IMR-90 (cell line): ENCODE measurements around the gene PLCD1. TPM values are rescaled to one million over a fixed set of nuclear protein-coding genes. Genes with fewer than 3 reads are reported as not detected.

Source experiments
- ATAC-seq: fragments of 200-7000 bp; cut with Tn5 transposase; 2 replicates; pipeline ENCODE4 v1.9.1; 2020; ENCODE audit warnings: low read depth, mild to moderate bottlenecking, moderate library complexity
- BruUV-seq: library from RNA; stranded (reverse); fragments of 400-500 nt; replicated peaks from 2 replicates; lab custom pipeline; 2021; lab: Mats Ljungman, UMichigan
- CTCF ChIA-PET: fragments of 300-600 bp; formaldehyde crosslinking; extraction: SDS; loops from one replicate; lab custom pipeline; 2021; ENCODE audit warnings: antibody characterized with exemption; lab: Yijun Ruan, JAX
- POLR2A ChIA-PET: fragments of 300-600 bp; sonication (Branson Sonifier 250); formaldehyde crosslinking; loops from one replicate; lab custom pipeline; 2022; ENCODE audit warnings: antibody characterized with exemption; ENCODE audit not compliant: unreplicated experiment; lab: Charles Lee
- DNase-seq: peaks from one replicate; pipeline ENCODE4 v3.0.0; 2013
- H2AFZ ChIP-seq: replicated peaks from 2 replicates; pipeline ENCODE3; 2013; ENCODE audit warnings: low read length, mild to moderate bottlenecking; ENCODE audit not compliant: poor library complexity
- H2AK5ac ChIP-seq: 2 replicates; pipeline ENCODE4 v1.6.1; 2013; ENCODE audit warnings: low read depth, low read length, inconsistent platforms
- H2AK9ac ChIP-seq: replicated peaks from 2 replicates; pipeline ENCODE3; 2013; ENCODE audit warnings: mild to moderate bottlenecking, low read depth, low read length, moderate library complexity; ENCODE audit not compliant: poor library complexity
- H2BK120ac ChIP-seq: 2 replicates; pipeline ENCODE4 v1.6.1; 2013; ENCODE audit warnings: low read depth, low read length, inconsistent platforms
- H2BK15ac ChIP-seq: 3 replicates; pipeline ENCODE4 v1.6.1; 2013; ENCODE audit warnings: low read depth, low read length, inconsistent platforms
- H2BK20ac ChIP-seq: 2 replicates; pipeline ENCODE4 v1.6.1; 2013; ENCODE audit warnings: low read depth, mild to moderate bottlenecking, inconsistent platforms, low read length, moderate library complexity
- H2BK5ac ChIP-seq: 2 replicates; pipeline ENCODE4 v1.6.1; 2013; ENCODE audit warnings: mild to moderate bottlenecking, low read depth, low read length, inconsistent platforms; ENCODE audit not compliant: poor library complexity, severe bottlenecking
- H3K14ac ChIP-seq: replicated peaks from 2 replicates; pipeline ENCODE4 v1.6.1; 2013; ENCODE audit warnings: low read depth, low read length, inconsistent platforms
- H3K18ac ChIP-seq: 2 replicates; pipeline ENCODE4 v1.6.1; 2013; ENCODE audit warnings: low read depth, low read length, control low read depth
- H3K23ac ChIP-seq: 2 replicates; pipeline ENCODE4 v1.6.1; 2013; ENCODE audit warnings: low read depth, low read length, inconsistent platforms
- H3K27ac ChIP-seq: 2 replicates; pipeline ENCODE4 v1.5.1; 2013; ENCODE audit warnings: mild to moderate bottlenecking, control low read depth, low read length; ENCODE audit not compliant: insufficient read depth
- H3K27me3 ChIP-seq: 2 replicates; pipeline ENCODE4 v1.6.1; 2013; ENCODE audit warnings: low read length; ENCODE audit not compliant: control insufficient read depth, insufficient read depth
- H3K36me3 ChIP-seq: 2 replicates; pipeline ENCODE4 v1.6.1; 2013; ENCODE audit warnings: low read length, mixed read lengths; ENCODE audit not compliant: control insufficient read depth, insufficient read depth
- H3K4ac ChIP-seq: 2 replicates; pipeline ENCODE4 v1.6.1; 2013; ENCODE audit warnings: low read depth, low read length, inconsistent platforms
- H3K4me1 ChIP-seq: 2 replicates; pipeline ENCODE4 v1.6.1; 2013; ENCODE audit warnings: low read length, mixed read lengths; ENCODE audit not compliant: control insufficient read depth, insufficient read depth
- H3K4me2 ChIP-seq: 2 replicates; pipeline ENCODE4 v1.6.1; 2013; ENCODE audit warnings: low read depth, mild to moderate bottlenecking, control low read depth, low read length, moderate library complexity
- H3K4me3 ChIP-seq: 2 replicates; pipeline ENCODE4 v1.5.1; 2013; ENCODE audit warnings: low read depth, mild to moderate bottlenecking, control low read depth, low read length, moderate library complexity; ENCODE audit not compliant: insufficient read depth
- H3K56ac ChIP-seq: 2 replicates; pipeline ENCODE4 v1.6.1; 2013; ENCODE audit warnings: low read length, inconsistent platforms; ENCODE audit not compliant: insufficient read depth; ENCODE audit errors: extremely low read depth
- H3K79me1 ChIP-seq, 2 experiments: 2 replicates each; pipeline ENCODE4 v1.6.1; 2013; ENCODE audit warnings: low read length in 2 of 2, inconsistent platforms in 1 of 2, low read depth in 1 of 2
- H3K9ac ChIP-seq: 2 replicates; pipeline ENCODE4 v1.6.1; 2013; ENCODE audit warnings: low read depth, low read length, control low read depth
- H3K9me1 ChIP-seq: 2 replicates; pipeline ENCODE4 v1.6.1; 2013; ENCODE audit warnings: low read length, inconsistent platforms; ENCODE audit not compliant: insufficient read depth
- H3K9me3 ChIP-seq: 2 replicates; pipeline ENCODE4 v1.6.1; 2013; ENCODE audit warnings: low read length; ENCODE audit not compliant: control insufficient read depth, insufficient read depth
- H4K20me1 ChIP-seq: 2 replicates; pipeline ENCODE4 v1.6.1; 2013; ENCODE audit warnings: low read length, inconsistent platforms; ENCODE audit not compliant: insufficient read depth
- H4K5ac ChIP-seq: 2 replicates; pipeline ENCODE4 v1.6.1; 2013; ENCODE audit warnings: mild to moderate bottlenecking, low read depth, low read length, control low read depth
- H4K8ac ChIP-seq, 2 experiments: 2 replicates each; pipeline ENCODE4 v1.6.1; 2013; ENCODE audit warnings: low read depth in 2 of 2, low read length in 2 of 2, control low read depth in 1 of 2, inconsistent platforms in 1 of 2
- H4K91ac ChIP-seq: 2 replicates; pipeline ENCODE4 v1.6.1; 2013; ENCODE audit warnings: low read depth, low read length, inconsistent platforms; ENCODE audit not compliant: insufficient read depth
- BHLHE40 ChIP-seq: fragments of 150-350 bp; IDR thresholded peaks from 2 replicates; pipeline ENCODE4 v1.6.1; 2016; ENCODE audit warnings: mild to moderate bottlenecking, low read depth, low read length
- CEBPB ChIP-seq: IDR thresholded peaks from 2 replicates; pipeline ENCODE4 v1.6.1; 2012; ENCODE audit warnings: low read depth, low read length, improper control_type of control experiment
- CHD1 ChIP-seq: IDR thresholded peaks from 2 replicates; pipeline ENCODE4 v1.6.1; 2012; ENCODE audit warnings: low read depth, low read length, improper control_type of control experiment
- ELK1 ChIP-seq: fragments of 150-350 bp; IDR thresholded peaks from 2 replicates; pipeline ENCODE4 v1.6.1; 2016; ENCODE audit warnings: low read depth, mild to moderate bottlenecking, low read length, moderate library complexity, borderline replicate concordance
- FOS ChIP-seq: fragments of 150-350 bp; IDR thresholded peaks from 2 replicates; pipeline ENCODE4 v1.6.1; 2016; ENCODE audit warnings: low read depth, low read length
- MAFK ChIP-seq: IDR thresholded peaks from 2 replicates; pipeline ENCODE4 v1.6.1; 2012; ENCODE audit warnings: low read depth, low read length, improper control_type of control experiment
- MAZ ChIP-seq: IDR thresholded peaks from 2 replicates; pipeline ENCODE4 v1.6.1; 2012; ENCODE audit warnings: low read depth, mild to moderate bottlenecking, low read length, improper control_type of control experiment, moderate library complexity, borderline replicate concordance
- MXI1 ChIP-seq: IDR thresholded peaks from 2 replicates; pipeline ENCODE4 v1.6.1; 2012; ENCODE audit warnings: low read depth, mild to moderate bottlenecking, low read length, moderate library complexity, borderline replicate concordance
- NFE2L2 ChIP-seq: fragments of 150-350 bp; IDR thresholded peaks from 2 replicates; pipeline ENCODE4 v1.6.1; 2016; ENCODE audit warnings: low read depth, mild to moderate bottlenecking, low read length
- POLR2A ChIP-seq: IDR thresholded peaks from 2 replicates; pipeline ENCODE4 v1.6.1; 2012; ENCODE audit warnings: mild to moderate bottlenecking, low read depth, low read length
- RAD21 ChIP-seq: IDR thresholded peaks from 2 replicates; pipeline ENCODE4 v1.6.1; 2012; ENCODE audit warnings: low read length, improper control_type of control experiment
- RCOR1 ChIP-seq: IDR thresholded peaks from 2 replicates; pipeline ENCODE4 v1.6.1; 2012; ENCODE audit warnings: mild to moderate bottlenecking, low read length, improper control_type of control experiment; ENCODE audit not compliant: insufficient replicate concordance
- RFX5 ChIP-seq: IDR thresholded peaks from 2 replicates; pipeline ENCODE4 v1.8.0; 2012; ENCODE audit warnings: low read depth, mild to moderate bottlenecking, low read length, moderate library complexity
- SMC3 ChIP-seq: fragments of 150-350 bp; IDR thresholded peaks from 2 replicates; pipeline ENCODE4 v1.6.1; 2016; ENCODE audit warnings: low read depth, mild to moderate bottlenecking, antibody characterized with exemption, low read length, moderate library complexity
- WGBS, 2 experiments: methylation state at CpG; one replicate each; pipeline versions ENCODE4 v1.1.5 to v1.1.7; 2013; ENCODE audit warnings: missing lambda C conversion rate in 2 of 2; ENCODE audit not compliant: insufficient read length in 1 of 2; ENCODE audit errors: extremely low coverage in 2 of 2; 5-methylcytosine and 5-hydroxymethylcytosine counted together
- dilution Hi-C: fragments of 300-500 bp; cut with HindIII; formaldehyde crosslinking; loops from one replicate; pipeline ENCODE4 v1.14.3; 2018; ENCODE audit warnings: low sequenced_read_pairs; ENCODE audit not compliant: unreplicated experiment
- in situ Hi-C: fragments of 300-500 bp; cut with MboI; formaldehyde crosslinking; loops from 3 replicates; pipeline ENCODE4 v1.14.3; 2019; ENCODE audit warnings: low sequenced_read_pairs, inconsistent platforms, mixed read lengths
- intact Hi-C: fragments of 100-400 bp; cut with micrococcal nuclease; formaldehyde crosslinking; loops from 2 replicates; pipeline ENCODE4 v1.10.0; 2022
- polyA plus RNA-seq, 3 experiments: library from polyadenylated mRNA; depleted of rRNA; stranded (reverse); fragments of >200 nt; gene quantifications; 2 replicates each; pipeline ENCODE4 v1.2.3, GENCODE V29; 2012; ENCODE audit warnings: low replicate concordance in 1 of 3
- total RNA-seq: library from RNA; depleted of rRNA; stranded (reverse); fragments of >200 nt; gene quantifications from 2 replicates; pipeline ENCODE4 v1.2.3, GENCODE V29; 2012
- TF ChIP-seq, protein P1 (sequence below): conservative IDR thresholded peaks from 2 replicates; pipeline ENCODE4 v1.5.1; 2012; ENCODE audit warnings: mild to moderate bottlenecking, low read depth, low read length, improper control_type of control experiment

Gene PLCD1
- total and polyA plus RNA-seq, 2 of the 4 experiments (the other 2 are of a cell fraction), result 14.9 to 16.3 TPM

DNA sequence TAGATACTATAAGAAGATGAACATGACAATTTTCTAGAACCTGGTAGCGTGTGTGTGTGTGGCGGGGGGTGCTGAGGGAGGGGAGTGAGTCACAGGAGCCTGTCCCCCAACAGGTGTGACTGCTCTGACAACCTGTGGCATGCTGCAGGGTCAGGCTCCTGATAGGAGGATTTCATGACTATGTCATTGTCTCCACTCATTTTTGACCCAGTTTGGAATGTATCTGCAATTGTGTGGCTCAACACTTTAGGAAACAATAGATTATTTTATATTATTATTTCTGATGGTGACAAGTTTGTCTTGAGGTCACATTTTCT is 48.1 kb downstream of the PLCD1 start:
- no peak for DNase-seq
- Histone ChIP-seq H3K4ac (no peak overlapping the region), H3K4me1 (no peaks in the 10 kb centered on the region), H3K4me3 (no peak overlapping the region), H3K23ac (no peak overlapping the region), H4K91ac (no peak overlapping the region), H3K27ac (no peak overlapping the region), H2AK9ac (no peak overlapping the region), H2BK120ac (no peak overlapping the region), H3K56ac (no peak overlapping the region), H4K8ac (no peak overlapping the region), H2AFZ (no peak overlapping the region), H2BK15ac (no peak overlapping the region), H4K20me1 (no peaks in the 10 kb centered on the region), H4K5ac (no peak overlapping the region), H3K79me1 (peaks cover 0 to 2% of the 10 kb centered on the region in 2 experiments; a peak in 1 of 4 replicates), H3K27me3 (no peaks in the 10 kb centered on the region), H3K14ac (no peak overlapping the region), H3K36me3 (peaks cover 25% of the 10 kb centered on the region), H3K18ac (no peak overlapping the region), H3K9ac (no peak overlapping the region), H3K9me3 (no peaks in the 10 kb centered on the region), H3K4me2 (no peak overlapping the region), H2BK20ac (no peak overlapping the region), H2AK5ac (no peak overlapping the region), H2BK5ac (no peak overlapping the region), H3K9me1 (peaks cover 7% of the 10 kb centered on the region; the same call in 1 of the 2 replicates)
- intact Hi-C loops (no loop called here), dilution Hi-C loops (no loop called here), in situ Hi-C loops (no loop called here)
- TF ChIP-seq RAD21 (no peak), NFE2L2 (no peak), MXI1 (no peak), POLR2A (no peak), CEBPB (no peak), FOS (no peak), CHD1 (no peak), BHLHE40 (no peak), MAFK (no peak), RFX5 (no peak), SMC3 (no peak), ELK1 (no peak), MAZ (no peak), RCOR1 (no peak)
- TF ChIP-seq, protein P1, sequence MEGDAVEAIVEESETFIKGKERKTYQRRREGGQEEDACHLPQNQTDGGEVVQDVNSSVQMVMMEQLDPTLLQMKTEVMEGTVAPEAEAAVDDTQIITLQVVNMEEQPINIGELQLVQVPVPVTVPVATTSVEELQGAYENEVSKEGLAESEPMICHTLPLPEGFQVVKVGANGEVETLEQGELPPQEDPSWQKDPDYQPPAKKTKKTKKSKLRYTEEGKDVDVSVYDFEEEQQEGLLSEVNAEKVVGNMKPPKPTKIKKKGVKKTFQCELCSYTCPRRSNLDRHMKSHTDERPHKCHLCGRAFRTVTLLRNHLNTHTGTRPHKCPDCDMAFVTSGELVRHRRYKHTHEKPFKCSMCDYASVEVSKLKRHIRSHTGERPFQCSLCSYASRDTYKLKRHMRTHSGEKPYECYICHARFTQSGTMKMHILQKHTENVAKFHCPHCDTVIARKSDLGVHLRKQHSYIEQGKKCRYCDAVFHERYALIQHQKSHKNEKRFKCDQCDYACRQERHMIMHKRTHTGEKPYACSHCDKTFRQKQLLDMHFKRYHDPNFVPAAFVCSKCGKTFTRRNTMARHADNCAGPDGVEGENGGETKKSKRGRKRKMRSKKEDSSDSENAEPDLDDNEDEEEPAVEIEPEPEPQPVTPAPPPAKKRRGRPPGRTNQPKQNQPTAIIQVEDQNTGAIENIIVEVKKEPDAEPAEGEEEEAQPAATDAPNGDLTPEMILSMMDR, result no peak
- CTCF ChIA-PET, result interaction anchor here (0.9 kb wide), 1 partner anchor 16 kb away, joined by 3 read pairs; no protein-coding TSS in a partner anchor
- BruUV-seq, result no TSS peak
- POLR2A ChIA-PET, result no interaction called here
- no peak for ATAC-seq
- no CpG with 5 or more reads among the region's 2 CpGs for WGBS, 2 experiments
